Endothelial cell of umbilical vein (primary cell): Measurements from ENCODE around the gene PNMA8A. TPM values are rescaled to one million over a fixed set of nuclear protein-coding genes. Genes with fewer than 3 reads are reported as not detected.

Experiments
- BruUV-seq: library from RNA; stranded (reverse); fragments of 400-500 nt; replicated peaks from 2 replicates; lab custom pipeline; 2021; lab: Mats Ljungman, UMichigan
- CTCF ChIA-PET: fragments of 300-600, 350-600 bp; sonication (Branson Sonifier 250); formaldehyde crosslinking; loops from one replicate; lab custom pipeline; 2021; ENCODE audit warnings: antibody characterized with exemption, inconsistent platforms; lab: Charles Lee
- POLR2A ChIA-PET: fragments of 300-600, 350-600 bp; sonication (Branson Sonifier 250); formaldehyde crosslinking; loops from one replicate; lab custom pipeline; 2021; ENCODE audit warnings: antibody characterized with exemption, inconsistent platforms; lab: Charles Lee
- DNase-seq: peaks from one replicate; pipeline ENCODE4 v3.0.0-alpha.2; 2011; ENCODE audit warnings: low read depth, low spot score
- FAIRE-seq: peaks from 2 replicates; lab custom pipeline; 2011; peaks lifted over from hg19 to GRCh38; lab: Jason Lieb, UNC
- H2AFZ ChIP-seq: 2 replicates; pipeline ENCODE4 v1.6.0; 2012; ENCODE audit warnings: low read depth, low read length, control low read depth, inconsistent platforms
- H3K27ac ChIP-seq: 2 replicates; pipeline ENCODE4 v1.5.1; 2011; ENCODE audit warnings: low read depth, mild to moderate bottlenecking, control low read depth, low read length, moderate library complexity; ENCODE audit not compliant: insufficient read depth
- H3K27me3 ChIP-seq, 2 experiments: 2 replicates each; pipeline versions ENCODE4 v1.6.0 to v1.6.1; 2011; ENCODE audit warnings: low read length in 2 of 2, mixed read lengths in 1 of 2; ENCODE audit not compliant: control insufficient read depth in 2 of 2, insufficient read depth in 2 of 2
- H3K36me3 ChIP-seq, 2 experiments: 2 replicates in 1 of 2; 3 replicates in 1 of 2; pipeline ENCODE4 v1.5.1; 2011; ENCODE audit warnings: low read length in 2 of 2, mild to moderate bottlenecking in 1 of 2, moderate library complexity in 1 of 2; ENCODE audit not compliant: control insufficient read depth in 2 of 2, insufficient read depth in 2 of 2; ENCODE audit errors: extremely low read depth in 1 of 2
- H3K4me1 ChIP-seq: 3 replicates; pipeline ENCODE4 v1.5.1; 2011; ENCODE audit warnings: mild to moderate bottlenecking, low read length; ENCODE audit not compliant: control insufficient read depth, insufficient read depth; ENCODE audit errors: extremely low read depth
- H3K4me2 ChIP-seq: 2 replicates; pipeline ENCODE4 v1.6.1; 2011; ENCODE audit warnings: low read length, control low read depth, mixed read lengths; ENCODE audit not compliant: insufficient read depth
- H3K4me3 ChIP-seq, 3 experiments: fragments of 200-600 bp in 1 of 3; sonication (generic), shearing (Covaris generic) in 1 of 3; replicated peaks in 1 of 3; 2 replicates each; pipeline ENCODE4 v1.5.1; 2011 to 2016; ENCODE audit warnings: control low read depth in 3 of 3, low read length in 3 of 3, mild to moderate bottlenecking in 2 of 3, inconsistent platforms in 1 of 3, low read depth in 1 of 3, moderate library complexity in 1 of 3; ENCODE audit not compliant: insufficient read depth in 1 of 3
- H3K79me2 ChIP-seq: 2 replicates; pipeline ENCODE4 v1.6.0; 2012; ENCODE audit warnings: low read length, inconsistent platforms; ENCODE audit not compliant: control insufficient read depth, insufficient read depth
- H3K9ac ChIP-seq: replicated peaks from 2 replicates; pipeline ENCODE3; 2011; ENCODE audit warnings: low read length, control low read depth; ENCODE audit not compliant: insufficient read depth; ENCODE audit errors: extremely low read depth
- H3K9me1 ChIP-seq: replicated peaks from 3 replicates; pipeline ENCODE4 v1.6.0; 2011; ENCODE audit warnings: mild to moderate bottlenecking, low read length; ENCODE audit not compliant: control insufficient read depth, insufficient read depth; ENCODE audit errors: extremely low read depth
- H3K9me3 ChIP-seq: replicated peaks from 2 replicates; pipeline ENCODE4 v1.5.1; 2012; ENCODE audit warnings: low read length, inconsistent platforms; ENCODE audit not compliant: control insufficient read depth, insufficient read depth
- H4K20me1 ChIP-seq: replicated peaks from 2 replicates; pipeline ENCODE3; 2011; ENCODE audit warnings: mild to moderate bottlenecking, low read length; ENCODE audit not compliant: control insufficient read depth, insufficient read depth; ENCODE audit errors: extremely low read depth
- CTCF ChIP-seq, 2 donors: IDR thresholded peaks; 1 replicate in 1 of 2; 2 replicates in 1 of 2; pipeline ENCODE4 v1.5.1; 2011; ENCODE audit warnings: low read length in 2 of 2, mild to moderate bottlenecking in 2 of 2, moderate library complexity in 2 of 2, control low read depth in 1 of 2, inconsistent platforms in 1 of 2, low read depth in 1 of 2; ENCODE audit not compliant: insufficient read depth in 1 of 2; ENCODE audit errors: extremely low read depth in 1 of 2
- EZH2 ChIP-seq: IDR thresholded peaks from 2 replicates; pipeline ENCODE4 v1.6.1; 2012; ENCODE audit warnings: borderline replicate concordance, low read depth, mild to moderate bottlenecking, moderate library complexity, low read length, inconsistent platforms; ENCODE audit not compliant: severe bottlenecking
- FOS ChIP-seq: IDR thresholded peaks from 2 replicates; pipeline ENCODE4 v1.6.1; 2011; ENCODE audit warnings: mild to moderate bottlenecking, low read length, moderate library complexity, borderline replicate concordance; ENCODE audit not compliant: insufficient read depth
- MAX ChIP-seq: IDR thresholded peaks from 2 replicates; pipeline ENCODE4 v1.6.1; 2011; ENCODE audit not compliant: insufficient read depth, insufficient read length
- POLR2AphosphoS5 ChIP-seq: IDR thresholded peaks from 2 replicates; pipeline ENCODE4 v1.6.1; 2012; ENCODE audit warnings: low read depth, mild to moderate bottlenecking, control low read depth, low read length, moderate library complexity; ENCODE audit not compliant: insufficient read depth
- dilution Hi-C: fragments of 300-500 bp; cut with MboI; formaldehyde crosslinking; loops from one replicate; pipeline ENCODE4 v1.15.0; 2019; ENCODE audit warnings: low sequenced_read_pairs; ENCODE audit not compliant: extremely low pct_ligation_motif_present
- intact Hi-C: fragments of 100-400 bp; cut with micrococcal nuclease; formaldehyde crosslinking; loops from one replicate; pipeline ENCODE4 v1.10.0; 2022
- polyA plus RNA-seq, 4 experiments: library from polyadenylated mRNA; depleted of rRNA in 3 of 4; stranded (reverse) in 3 of 4; unstranded in 1 of 4; fragments of >200 nt; gene quantifications; 2 replicates each; pipeline versions ENCODE4 v1.2.1 to v1.2.3, GENCODE V29; 2011 to 2012; ENCODE audit warnings: missing spikeins in 1 of 4
- total RNA-seq: library from RNA; stranded (reverse); gene quantifications from 2 replicates; pipeline ENCODE4 v1.2.3, GENCODE V29; 2021

PNMA8A gene
- total and polyA plus RNA-seq, 2 donors (not counting 3 experiments of a cell fraction or from before 2014, with no cell fraction given), result 0.25 to 0.27 TPM

GRCh38 chr19:46452186-46452585, 19.2 kb downstream of the PNMA8A start:
- no peak for FAIRE-seq
- CTCF ChIA-PET, result no interaction called here

More at GRCh38 chr19:46452186-46452585, 19.2 kb downstream of the PNMA8A start:
- Histone ChIP-seq H3K27me3 (peaks cover 2 to 9% of the 10 kb centered on the region in 2 experiments), H3K9ac (no peak overlapping the region), H2AFZ (no peak overlapping the region), H4K20me1 (no peaks in the 10 kb centered on the region), H3K27ac (no peak overlapping the region), H3K9me3 (no peaks in the 10 kb centered on the region), H3K4me3 (no peak overlapping the region), H3K9me1 (no peaks in the 10 kb centered on the region), H3K79me2 (no peaks in the 10 kb centered on the region), H3K36me3 (no peaks in the 10 kb centered on the region), H3K4me1 (no peaks in the 10 kb centered on the region), H3K4me2 (no peak overlapping the region)
- dilution Hi-C loops, result no loop called here
- POLR2A ChIA-PET, result no interaction called here
- no peak for DNase-seq
- intact Hi-C loops, result no loop called here
- TF ChIP-seq MAX (no peak), FOS (no peak), POLR2AphosphoS5 (no peak), EZH2 (no peak), CTCF (IDR thresholded peaks at IDR 0.05; ENCODE audit: extremely low read depth in 1 of 2, insufficient read depth in 1 of 2, low read depth in 1 of 2, low read length in 2 of 2) (no peak)
- no TSS peak for BruUV-seq
